HG02798 (cell line): Measurements from ENCODE around the gene SCP2.

ENCODE experiments used
- ATAC-seq: cut with Tn5 transposase; IDR thresholded peaks from one replicate; pipeline ENCODE4 v1.9.1; 2021; ENCODE audit warnings: mild to moderate bottlenecking; ENCODE audit not compliant: unreplicated experiment, poor library complexity

SCP2 gene

DNA sequence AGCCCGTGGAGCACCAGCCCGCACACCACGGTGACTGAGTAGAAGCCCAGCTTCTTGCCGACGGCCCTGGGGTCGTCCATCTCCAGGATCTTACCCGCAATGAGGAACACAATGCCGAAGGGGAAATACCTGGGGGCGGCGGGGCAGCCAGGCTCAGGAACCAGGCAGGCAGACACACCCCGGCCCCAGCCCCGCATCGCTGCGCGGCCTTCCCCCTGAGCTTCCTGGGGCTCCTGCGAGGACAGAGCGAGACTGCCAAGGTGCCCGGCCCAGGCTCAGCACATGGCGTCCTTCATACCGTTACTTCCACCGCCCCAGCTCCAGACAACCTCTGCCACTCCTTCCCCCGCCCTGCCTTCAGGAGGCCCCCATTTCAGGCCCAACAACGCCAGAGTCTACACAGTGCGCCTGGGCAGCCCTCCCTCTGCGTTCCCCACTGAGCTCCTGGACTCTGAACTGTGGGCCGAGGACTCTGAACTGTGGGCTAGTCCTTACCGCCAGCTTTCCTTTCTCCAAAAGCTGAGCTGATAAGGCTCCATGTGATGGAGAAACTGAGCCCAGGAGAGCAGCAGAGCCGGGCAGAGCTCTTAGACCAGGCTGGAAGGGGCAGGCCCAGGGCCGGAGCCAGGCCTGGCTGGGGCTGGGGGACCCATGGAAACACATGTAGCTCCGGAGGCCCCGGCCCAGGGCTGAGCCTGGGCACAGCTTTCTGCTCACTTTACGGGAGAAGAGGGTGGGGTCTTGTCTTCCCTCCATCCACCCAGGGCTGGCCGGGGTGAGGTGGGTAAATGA is 165.8 kb downstream of the SCP2 start:
- no peak for ATAC-seq

DNA sequence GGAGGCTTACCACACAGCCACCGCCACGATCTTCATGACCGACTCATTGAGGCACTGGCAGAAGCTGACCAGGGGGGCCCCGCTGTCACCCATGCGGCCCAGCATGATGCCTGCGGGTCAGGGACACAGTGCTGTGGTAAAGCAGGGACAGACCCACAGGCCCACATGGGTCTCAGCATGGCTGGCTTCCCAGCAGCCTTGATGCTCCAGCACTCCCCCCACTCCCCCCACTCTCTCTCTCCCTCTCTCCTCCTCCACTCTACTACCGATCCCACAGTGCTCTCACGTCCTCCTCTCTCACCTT is 166.3 kb downstream of the SCP2 start:
- ATAC-seq = no peak

DNA sequence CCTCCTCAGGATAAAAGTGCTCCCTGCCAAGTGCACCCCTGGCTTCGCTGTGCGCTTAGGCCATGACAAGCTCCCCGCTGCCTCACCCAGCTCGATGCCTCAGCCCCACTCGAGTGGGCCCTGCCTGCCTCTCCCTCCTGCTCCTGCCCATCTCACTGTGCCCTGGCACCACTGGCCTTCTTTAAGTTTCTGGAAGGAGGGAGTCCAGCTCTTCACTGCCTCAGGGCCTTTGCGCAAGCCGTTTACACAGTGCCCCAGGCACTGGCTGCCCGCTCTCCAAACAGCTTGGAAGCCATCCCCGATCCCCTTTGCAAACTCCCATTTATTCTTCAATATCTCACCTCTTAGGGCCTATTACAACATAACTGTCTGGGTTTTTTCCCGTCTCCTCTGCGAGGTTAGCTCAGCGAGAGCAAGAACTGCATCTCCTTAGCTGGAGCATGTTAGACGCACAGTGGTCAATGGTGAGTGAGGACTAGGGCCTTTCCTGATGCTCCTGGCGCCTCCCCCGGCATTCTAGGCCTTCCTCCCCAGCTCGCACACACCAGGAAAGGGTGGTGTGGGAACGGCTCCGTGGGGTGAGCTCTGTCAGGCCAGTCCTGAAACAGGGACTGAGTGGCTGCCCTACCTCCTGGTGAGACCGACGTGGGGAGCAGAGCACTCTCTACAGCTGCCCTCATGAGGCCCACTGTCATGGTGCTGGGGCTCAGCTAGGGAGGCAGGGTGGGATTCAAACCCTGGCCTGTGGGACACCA is 166.9 kb downstream of the SCP2 start:
- ATAC-seq = no peak

DNA sequence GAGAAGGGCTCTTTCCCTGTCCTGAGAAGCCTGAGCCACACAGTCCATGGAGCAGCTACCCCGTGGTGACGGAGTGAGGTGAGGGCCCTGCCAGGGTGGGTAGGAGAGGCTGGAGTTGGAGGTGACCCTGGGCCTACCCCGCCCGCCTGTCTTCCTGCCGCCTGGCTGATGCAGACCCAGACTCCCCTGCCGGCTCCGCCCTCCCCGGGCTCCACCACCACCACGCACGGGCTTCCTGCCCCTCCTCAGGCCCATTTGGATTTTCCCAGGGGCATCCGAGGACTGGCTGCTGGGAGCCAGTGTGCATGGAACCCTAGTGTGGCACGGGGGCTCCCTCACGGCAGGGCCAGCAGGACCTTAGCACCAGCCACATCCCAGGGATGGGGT is 167.4 kb downstream of the SCP2 start:
- no peak for ATAC-seq
